IgD-negative memory B cell (primary cell): ENCODE data around the gene RABAC1. TPM values are rescaled to one million over a fixed set of nuclear protein-coding genes. Genes with fewer than 3 reads are reported as not detected.

ENCODE experiments used
- H3K27ac Mint-ChIP-seq, 3 donors: one replicate each; pipeline ENCODE4 v1.8.0; 2020 to 2022; ENCODE audit warnings: mild to moderate bottlenecking in 3 of 3, mixed read lengths in 3 of 3, moderate library complexity in 1 of 3
- H3K27me3 Mint-ChIP-seq: one replicate; pipeline ENCODE4 v1.8.0; 2021; ENCODE audit warnings: mixed read lengths
- H3K36me3 Mint-ChIP-seq: one replicate; pipeline ENCODE4 v1.8.0; 2020; ENCODE audit warnings: mild to moderate bottlenecking, mixed read lengths
- H3K4me1 Mint-ChIP-seq, 3 donors: one replicate each; pipeline ENCODE4 v1.8.0; 2020 to 2022; ENCODE audit warnings: mixed read lengths in 3 of 3, mild to moderate bottlenecking in 1 of 3
- H3K4me3 Mint-ChIP-seq, 4 donors: one replicate each; pipeline ENCODE4 v1.8.0; 2020 to 2022; ENCODE audit warnings: mild to moderate bottlenecking in 4 of 4, mixed read lengths in 4 of 4, moderate library complexity in 3 of 4
- H3K9me3 Mint-ChIP-seq, 3 donors: one replicate each; pipeline ENCODE4 v1.8.0; 2020 to 2021; ENCODE audit warnings: mixed read lengths in 3 of 3, mild to moderate bottlenecking in 1 of 3
- polyA plus RNA-seq: library from polyadenylated mRNA; unstranded; fragments of 300-500 nt; fragmentation: Illumina TruSeq; gene quantifications from one replicate; pipeline ENCODE4 v1.2.3, GENCODE V29; 2021

RABAC1 gene
- polyA plus RNA-seq, 1 donor from 2014 or later = 178 TPM

GRCh38 chr19:41969772-41970458 lies 10.8 kb upstream of the RABAC1 start:
- no peaks in the 10 kb centered on the region for H3K27me3 Mint-ChIP-seq
- no peak overlapping the region for H3K4me3 Mint-ChIP-seq
- H3K36me3 Mint-ChIP-seq = peaks cover 2% of the 10 kb centered on the region
- no peaks in the 10 kb centered on the region for H3K9me3 Mint-ChIP-seq
- no peaks in the 10 kb centered on the region for H3K4me1 Mint-ChIP-seq
- no peak overlapping the region for H3K27ac Mint-ChIP-seq

GRCh38 chr19:41968751-41969595 lies 9.9 kb upstream of the RABAC1 start:
- Mint-ChIP-seq H3K9me3 (no peaks in the 10 kb centered on the region), H3K4me3 (no peak overlapping the region), H3K4me1 (no peaks in the 10 kb centered on the region), H3K27ac (no peak overlapping the region), H3K27me3 (no peaks in the 10 kb centered on the region), H3K36me3 (peaks cover 2% of the 10 kb centered on the region)

GRCh38 chr19:41967054-41967783 lies 8.1 kb upstream of the RABAC1 start:
- H3K36me3 Mint-ChIP-seq = peaks cover 2% of the 10 kb centered on the region
- no peaks in the 10 kb centered on the region for H3K27me3 Mint-ChIP-seq
- H3K9me3 Mint-ChIP-seq = no peaks in the 10 kb centered on the region
- H3K27ac Mint-ChIP-seq = no peak overlapping the region
- no peaks in the 10 kb centered on the region for H3K4me1 Mint-ChIP-seq
- peak overlapping the region in 1 of 4 donors; percentile 52 for H3K4me3 Mint-ChIP-seq

- no peak overlapping the region for H3K27ac Mint-ChIP-seq
- H3K9me3 Mint-ChIP-seq = no peaks in the 10 kb centered on the region
- no peaks in the 10 kb centered on the region for H3K27me3 Mint-ChIP-seq
- H3K4me1 Mint-ChIP-seq = peaks cover 0 to 1% (median 0%) of the 10 kb centered on the region in 3 donors
- H3K36me3 Mint-ChIP-seq = peaks cover 2% of the 10 kb centered on the region
- no peak overlapping the region for H3K4me3 Mint-ChIP-seq
Measured at GRCh38 chr19:41965106-41965505, 6.0 kb upstream of the RABAC1 start.

GRCh38 chr19:41960973-41961372 lies 1.9 kb upstream of the RABAC1 start:
- Mint-ChIP-seq H3K4me1 (peaks cover 5 to 15% (median 11%) of the 10 kb centered on the region in 3 donors), H3K36me3 (no peaks in the 10 kb centered on the region), H3K9me3 (no peaks in the 10 kb centered on the region), H3K27me3 (no peaks in the 10 kb centered on the region), H3K4me3 (peak overlapping the region in 2 of 4 donors; percentile 48 to 70), H3K27ac (peak overlapping the region in 1 of 3 donors; percentile 61)

GRCh38 chr19:41958367-41959055 lies 610 bp downstream of the RABAC1 start:
- H3K4me1 Mint-ChIP-seq = peaks cover 5 to 15% (median 11%) of the 10 kb centered on the region in 3 donors
- H3K9me3 Mint-ChIP-seq = no peaks in the 10 kb centered on the region
- peak overlapping the region; percentile 79 to 97 (median 90) for H3K4me3 Mint-ChIP-seq
- H3K27ac Mint-ChIP-seq = peak overlapping the region; percentile 36 to 97 (median 84)
- H3K36me3 Mint-ChIP-seq = no peaks in the 10 kb centered on the region
- no peaks in the 10 kb centered on the region for H3K27me3 Mint-ChIP-seq

GRCh38 chr19:41957838-41958366 lies 1.2 kb downstream of the RABAC1 start:
- peak overlapping the region; percentile 79 to 97 (median 90) for H3K4me3 Mint-ChIP-seq

GRCh38 chr19:41957161-41957837 lies 1.8 kb downstream of the RABAC1 start:
- peaks cover 5 to 15% (median 11%) of the 10 kb centered on the region in 3 donors for H3K4me1 Mint-ChIP-seq

More at GRCh38 chr19:41957838-41958366, 1.2 kb downstream of the RABAC1 start:
- peak overlapping the region; percentile 36 to 97 (median 60) for H3K27ac Mint-ChIP-seq
- no peaks in the 10 kb centered on the region for H3K36me3 Mint-ChIP-seq
- peaks cover 5 to 15% (median 11%) of the 10 kb centered on the region in 3 donors for H3K4me1 Mint-ChIP-seq
- H3K27me3 Mint-ChIP-seq = no peaks in the 10 kb centered on the region
- H3K9me3 Mint-ChIP-seq = no peaks in the 10 kb centered on the region

GRCh38 chr19:41956621-41957020 lies 2.5 kb downstream of the RABAC1 start:
- Mint-ChIP-seq H3K4me3 (peak overlapping the region in 1 of 4 donors; percentile 25), H3K27me3 (no peaks in the 10 kb centered on the region), H3K36me3 (no peaks in the 10 kb centered on the region), H3K27ac (no peak overlapping the region), H3K4me1 (peaks cover 7 to 17% (median 12%) of the 10 kb centered on the region in 3 donors), H3K9me3 (no peaks in the 10 kb centered on the region)

More at GRCh38 chr19:41957161-41957837, 1.8 kb downstream of the RABAC1 start:
- Mint-ChIP-seq H3K27me3 (no peaks in the 10 kb centered on the region), H3K27ac (peak overlapping the region in 2 of 3 donors; percentile 36 to 97), H3K9me3 (no peaks in the 10 kb centered on the region), H3K36me3 (no peaks in the 10 kb centered on the region), H3K4me3 (peak overlapping the region; percentile 79 to 97 (median 90))

GRCh38 chr19:41955521-41955920 lies 3.6 kb downstream of the RABAC1 start:
- Mint-ChIP-seq H3K4me3 (peak overlapping the region in 1 of 4 donors; percentile 25), H3K27me3 (no peaks in the 10 kb centered on the region), H3K4me1 (peaks cover 12 to 19% (median 16%) of the 10 kb centered on the region in 3 donors), H3K36me3 (no peaks in the 10 kb centered on the region), H3K9me3 (no peaks in the 10 kb centered on the region), H3K27ac (no peak overlapping the region)

GRCh38 chr19:41951686-41952172 lies 7.4 kb downstream of the RABAC1 start:
- Mint-ChIP-seq H3K9me3 (no peaks in the 10 kb centered on the region), H3K4me1 (peaks cover 13 to 21% (median 18%) of the 10 kb centered on the region in 3 donors), H3K4me3 (peak overlapping the region in 2 of 4 donors; percentile 72 to 84), H3K36me3 (no peaks in the 10 kb centered on the region), H3K27ac (peak overlapping the region in 2 of 3 donors; percentile 40 to 97), H3K27me3 (peaks cover 1% of the 10 kb centered on the region)

- H3K27ac Mint-ChIP-seq = peak overlapping the region; percentile 95 to 100 (median 98)
- peak overlapping the region in 3 of 4 donors; percentile 52 to 66 (median 61) for H3K4me3 Mint-ChIP-seq
Measured at GRCh38 chr19:41947091-41947490, 12.0 kb downstream of the RABAC1 start.

GRCh38 chr19:41945135-41945766 lies 13.9 kb downstream of the RABAC1 start:
- no peaks in the 10 kb centered on the region for H3K9me3 Mint-ChIP-seq
- H3K36me3 Mint-ChIP-seq = no peaks in the 10 kb centered on the region
- peak overlapping the region; percentile 75 to 89 (median 84) for H3K4me3 Mint-ChIP-seq
- peaks cover 38 to 51% (median 45%) of the 10 kb centered on the region in 3 donors for H3K4me1 Mint-ChIP-seq
- H3K27me3 Mint-ChIP-seq = peaks cover 2% of the 10 kb centered on the region
- peak overlapping the region; percentile 98 to 100 (median 99) for H3K27ac Mint-ChIP-seq

More at GRCh38 chr19:41947091-41947490, 12.0 kb downstream of the RABAC1 start:
- H3K36me3 Mint-ChIP-seq = no peaks in the 10 kb centered on the region
- peaks cover 2% of the 10 kb centered on the region for H3K27me3 Mint-ChIP-seq
- H3K4me1 Mint-ChIP-seq = peaks cover 37 to 49% (median 39%) of the 10 kb centered on the region in 3 donors
- no peaks in the 10 kb centered on the region for H3K9me3 Mint-ChIP-seq
